ENCODE data around the gene MPPE1. TPM values are rescaled to one million over a fixed set of nuclear protein-coding genes. Genes with fewer than 3 reads are reported as not detected.

MPPE1 gene
- total RNA-seq, 1 experiment from 2014 or later = 21.4 TPM

- ATAC-seq = no peak; the same call in 1 of the 2 replicates
- DNase-seq (ENCODE audit: low read depth, low spot score) = no peak
- RAD21 ChIA-PET (ENCODE audit: low non-redundant PET in 1 of 2, low total read pairs in 2 of 2, uncharacterized antibody in 2 of 2, unreplicated experiment in 2 of 2) = no interaction called here
- no peaks in the 10 kb centered on the region for H3K36me3 ChIP-seq (ENCODE audit: control insufficient read depth in 1 of 2, insufficient read depth in 2 of 2, low read length in 2 of 2)
- TF ChIP-seq FOSL1 (IDR thresholded peaks at IDR 0.05; ENCODE audit: low read depth) (no peak), EZH2phosphoT487 (IDR thresholded peaks at IDR 0.05; ENCODE audit: borderline replicate concordance) (no peak), ATF3 (IDR thresholded peaks at IDR 0.05) (no peak), SRF (IDR thresholded peaks at IDR 0.05; ENCODE audit: low read depth) (no peak), ZFX (IDR thresholded peaks at IDR 0.05) (no peak), YY1 (IDR thresholded peaks at IDR 0.05; ENCODE audit: extremely low read depth, insufficient replicate concordance, low read depth, low read length) (no peak), REST (IDR thresholded peaks at IDR 0.05; ENCODE audit: low read depth) (no peak), EGR1 (IDR thresholded peaks at IDR 0.05; ENCODE audit: low read depth) (no peak), EZH2 (IDR thresholded peaks at IDR 0.05) (no peak), JUND (IDR thresholded peaks at IDR 0.05) (no peak), SP1 (IDR thresholded peaks at IDR 0.05; ENCODE audit: low read depth) (no peak), POLR2AphosphoS5 (IDR thresholded peaks at IDR 0.05; ENCODE audit: low read depth, low read length) (no peak), ZNF274 (IDR thresholded peaks at IDR 0.05; ENCODE audit: low read depth, low read length) (no peak), CEBPB (IDR thresholded peaks at IDR 0.05; ENCODE audit: low read depth) (no peak), CBX3 (IDR thresholded peaks at IDR 0.05; ENCODE audit: low read depth) (no peak), POLR2A (IDR thresholded peaks at IDR 0.05; ENCODE audit: borderline replicate concordance, extremely low read depth, insufficient read depth, insufficient read length) (no peak), SIN3A (IDR thresholded peaks at IDR 0.05; ENCODE audit: low read depth) (no peak), RAD21 (IDR thresholded peaks at IDR 0.05; ENCODE audit: low read depth) (no peak), ELF1 (IDR thresholded peaks at IDR 0.05; ENCODE audit: borderline replicate concordance, low read depth) (no peak)
- POLR2A ChIA-PET = interaction anchor here (1.8 kb wide), 1 partner anchor 11 kb away, joined by 6 read pairs; no protein-coding TSS in a partner anchor
- H3K4me2 ChIP-seq (ENCODE audit: low read length) = no peak overlapping the region
- H3K27ac ChIP-seq (ENCODE audit: low read depth, low read length) = no peak overlapping the region
- H4K20me1 ChIP-seq (ENCODE audit: insufficient read depth) = no peaks in the 10 kb centered on the region
- no peak overlapping the region for H3K4me3 ChIP-seq (replicated peaks in 1 of 2; ENCODE audit: low read depth in 1 of 2, low read length in 2 of 2)
- no peak overlapping the region for H3K9ac ChIP-seq (ENCODE audit: low read length)
- H3K27me3 ChIP-seq (ENCODE audit: insufficient read depth, low read length) = no peaks in the 10 kb centered on the region
- BruUV-seq (replicated peaks) = no TSS peak
- peaks cover 0 to 9% of the 10 kb centered on the region in 2 experiments; a peak in 1 of 4 replicates for H3K4me1 ChIP-seq (ENCODE audit: control insufficient read depth in 1 of 2, insufficient read depth in 2 of 2, low read length in 2 of 2)
- H3K79me2 ChIP-seq (ENCODE audit: insufficient read depth, low read length) = no peaks in the 10 kb centered on the region
- intact Hi-C loops (cut with micrococcal nuclease) = no loop called here
- CTCF ChIA-PET = no interaction called here
- H2AFZ ChIP-seq (ENCODE audit: low read depth, low read length, poor library complexity, severe bottlenecking) = no peak overlapping the region
- no peaks in the 10 kb centered on the region for H3K9me2 ChIP-seq (ENCODE audit: insufficient read depth)
- no peaks in the 10 kb centered on the region for H3K9me3 ChIP-seq (ENCODE audit: control insufficient read depth in 1 of 2, insufficient read depth in 1 of 2, low read depth in 1 of 2, low read length in 2 of 2)
Observed at GRCh38 chr18:11840493-11840892, 67.6 kb downstream of the MPPE1 start.

All from HCT116 (cell line).